ENCODE data around the gene FTO.

The FTO gene

GRCh38 chr16:53991754-53992378, 287.9 kb downstream of the FTO start:
- Histone ChIP-seq H3K9me3 (no peaks in the 10 kb centered on the region), H3K4me3 (ENCODE audit: low read depth, low read length) (no peak overlapping the region), H3K27me3 (no peaks in the 10 kb centered on the region), H3K36me3 (no peaks in the 10 kb centered on the region), H3K4me1 (no peaks in the 10 kb centered on the region)
- DNase-seq: no peak
- no peak for TF ChIP-seq CTCF (IDR thresholded peaks at IDR 0.05; ENCODE audit: low read depth, low read length)

DNA sequence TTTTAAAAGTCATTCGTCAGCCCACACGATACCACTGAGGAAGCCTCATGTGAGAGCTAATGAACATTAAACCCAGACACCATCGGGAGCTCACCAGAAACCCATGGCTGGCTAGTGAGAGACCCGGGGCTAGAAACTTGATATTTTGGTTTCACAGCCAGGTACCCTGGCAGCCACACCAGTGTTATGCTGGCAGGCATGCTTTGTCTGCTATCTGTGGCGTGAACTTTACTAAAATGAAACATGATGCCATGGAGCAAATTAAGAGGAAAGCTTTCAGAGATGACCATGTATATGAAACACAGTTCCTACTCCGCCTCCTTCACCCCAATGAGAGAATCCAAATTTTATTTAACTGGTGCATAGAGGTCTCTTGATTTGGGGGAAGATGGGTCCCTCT, 291.4 kb downstream of the FTO start:
- Histone ChIP-seq H3K4me1 (no peaks in the 10 kb centered on the region), H3K4me3 (ENCODE audit: low read depth, low read length) (no peak overlapping the region)
- TF ChIP-seq CTCF (IDR thresholded peaks at IDR 0.05; ENCODE audit: low read depth, low read length): no peak

DNA sequence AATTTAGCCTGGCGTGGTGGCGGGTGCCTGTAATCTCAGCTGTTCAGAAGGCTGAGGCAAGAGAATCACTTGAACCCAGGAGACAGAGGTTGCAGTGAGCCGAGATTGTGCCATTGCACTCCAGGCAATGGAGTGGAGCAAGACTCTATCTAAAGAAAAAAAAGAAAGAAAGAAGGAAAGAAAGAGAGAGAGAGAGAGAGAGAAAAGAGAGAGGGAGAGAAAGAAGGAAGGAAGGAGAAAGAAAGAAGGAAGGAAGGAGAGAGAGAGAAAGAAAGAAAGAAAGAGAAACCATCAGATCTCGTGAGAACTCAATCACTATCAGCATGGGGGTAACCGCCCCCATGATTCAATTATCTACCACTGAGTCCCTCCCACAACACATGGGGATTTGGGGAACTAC, 293.0 kb downstream of the FTO start:
- no peaks in the 10 kb centered on the region for H3K36me3 ChIP-seq
- TF ChIP-seq CTCF (IDR thresholded peaks at IDR 0.05; ENCODE audit: low read depth, low read length): no peak
- no peaks in the 10 kb centered on the region for H3K9me3 ChIP-seq
- H3K4me3 ChIP-seq (ENCODE audit: low read depth, low read length): no peak overlapping the region
- no peaks in the 10 kb centered on the region for H3K27me3 ChIP-seq
- H3K4me1 ChIP-seq: peaks cover 3% of the 10 kb centered on the region
- no peak for DNase-seq

More for the DNA sequence above, 291.4 kb downstream of the FTO start:
- Histone ChIP-seq H3K9me3 (no peaks in the 10 kb centered on the region), H3K36me3 (no peaks in the 10 kb centered on the region), H3K27me3 (no peaks in the 10 kb centered on the region)
- DNase-seq: no peak

GRCh38 chr16:53998024-53998810, 294.3 kb downstream of the FTO start:
- DNase-seq: no peak
- Histone ChIP-seq H3K27me3 (no peaks in the 10 kb centered on the region), H3K4me1 (peaks cover 3% of the 10 kb centered on the region), H3K9me3 (no peaks in the 10 kb centered on the region), H3K4me3 (ENCODE audit: low read depth, low read length) (no peak overlapping the region), H3K36me3 (no peaks in the 10 kb centered on the region)
- no peak for TF ChIP-seq CTCF (IDR thresholded peaks at IDR 0.05; ENCODE audit: low read depth, low read length)

GRCh38 chr16:53998966-53999522, 295.1 kb downstream of the FTO start:
- no peak overlapping the region for H3K4me3 ChIP-seq (ENCODE audit: low read depth, low read length)
- H3K36me3 ChIP-seq: no peaks in the 10 kb centered on the region
- no peak for DNase-seq
- TF ChIP-seq CTCF (IDR thresholded peaks at IDR 0.05; ENCODE audit: low read depth, low read length): no peak
- H3K9me3 ChIP-seq: no peaks in the 10 kb centered on the region
- H3K27me3 ChIP-seq: no peaks in the 10 kb centered on the region
- H3K4me1 ChIP-seq: peaks cover 3% of the 10 kb centered on the region

GRCh38 chr16:53999841-54000240, 295.9 kb downstream of the FTO start:
- H3K4me3 ChIP-seq (ENCODE audit: low read depth, low read length): no peak overlapping the region
- H3K4me1 ChIP-seq: peaks cover 3% of the 10 kb centered on the region
- DNase-seq: no peak
- H3K36me3 ChIP-seq: no peaks in the 10 kb centered on the region
- no peaks in the 10 kb centered on the region for H3K9me3 ChIP-seq
- H3K27me3 ChIP-seq: no peaks in the 10 kb centered on the region
- no peak for TF ChIP-seq CTCF (IDR thresholded peaks at IDR 0.05; ENCODE audit: low read depth, low read length)

Measured in BE2C (cell line).